ENCODE measurements around the gene ASAH2. TPM values are rescaled to one million over a fixed set of nuclear protein-coding genes. Genes with fewer than 3 reads are reported as not detected.
"Not testable (repeated sequence)": the region's sequence is repeated elsewhere in the genome, so short reads cannot be mapped to it uniquely, and the experiment has no call there.

ASAH2 gene
- polyA plus RNA-seq, 1 donor = 6.8 TPM

GRCh38 chr10:50260791-50261281 is 9.5 kb upstream of the ASAH2 start:
- DNase-seq = no peak

DNA sequence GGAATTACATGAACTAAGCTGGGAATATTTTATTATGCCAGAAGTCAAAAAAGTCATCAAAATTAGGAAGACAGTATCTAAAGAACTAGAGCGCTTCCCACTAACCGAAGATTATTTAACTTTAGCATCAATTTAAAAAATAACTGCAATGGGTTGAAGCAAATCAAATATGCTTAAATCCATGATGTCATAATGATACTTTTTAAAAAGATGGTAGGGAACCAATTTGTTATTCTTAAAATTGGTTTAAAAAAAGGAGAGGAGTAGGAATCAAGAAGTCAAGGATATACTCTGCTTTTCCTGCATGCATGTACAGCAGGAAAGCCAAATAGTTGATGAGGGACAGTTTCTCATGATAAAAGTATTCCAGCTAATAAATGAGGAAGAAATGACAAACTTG is 3.2 kb upstream of the ASAH2 start:
- no peak for DNase-seq

- no peak for DNase-seq
These were observed 1.0 kb downstream of the ASAH2 start for GRCh38 chr10:50250096-50250854.

- no peak for DNase-seq
These were observed 2.7 kb downstream of the ASAH2 start for GRCh38 chr10:50248598-50248997.

GRCh38 chr10:50248062-50248461 is 3.3 kb downstream of the ASAH2 start:
- DNase-seq = no peak

GRCh38 chr10:50244201-50244600 is 7.1 kb downstream of the ASAH2 start:
- DNase-seq = no peak

- DNase-seq = no peak
These were observed 8.5 kb downstream of the ASAH2 start for GRCh38 chr10:50242777-50243176.

- DNase-seq = not testable (repeated sequence)
These were observed 9.8 kb downstream of the ASAH2 start for GRCh38 chr10:50241478-50241877.

DNA sequence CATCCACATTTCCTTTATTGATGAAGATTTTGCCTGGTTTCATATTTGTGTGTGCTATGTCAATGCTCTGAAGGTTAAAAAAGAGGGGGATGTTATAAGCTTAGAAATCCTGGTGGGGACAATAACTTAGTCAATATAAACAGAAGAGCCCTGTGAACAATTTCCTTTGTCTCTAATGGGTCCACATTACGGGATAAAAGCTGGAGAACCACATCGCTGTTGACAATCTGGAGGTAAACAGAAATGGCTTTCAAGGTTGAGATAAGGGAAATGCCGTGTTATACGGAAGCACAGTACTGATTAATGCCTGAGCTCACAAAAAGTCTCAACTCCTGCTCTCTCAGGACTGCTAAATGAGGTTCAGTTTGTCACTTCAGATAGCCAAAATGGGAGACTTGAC is 16.8 kb downstream of the ASAH2 start:
- no peak for DNase-seq

DNA sequence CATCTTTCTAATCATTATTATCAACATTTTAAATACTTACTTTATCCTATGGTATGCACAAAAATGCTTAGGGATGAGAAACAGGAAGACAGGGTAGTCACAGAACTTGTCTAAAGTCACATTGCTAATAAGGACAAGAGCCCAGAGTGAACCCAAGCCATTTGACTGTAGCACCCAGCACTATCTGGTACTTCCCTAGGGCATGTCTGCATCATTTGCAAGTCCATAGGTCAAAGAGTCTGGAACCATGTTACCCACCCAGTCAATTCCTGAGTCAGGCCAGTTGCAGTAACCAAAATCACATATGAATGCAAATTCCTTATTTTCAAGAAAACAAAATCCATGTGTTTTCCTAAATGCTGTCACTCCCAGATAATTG is 19.1 kb downstream of the ASAH2 start:
- no peak for DNase-seq

GRCh38 chr10:50231515-50232260 is 19.6 kb downstream of the ASAH2 start:
- no peak for DNase-seq

- DNase-seq = no peak
These were observed 21.9 kb downstream of the ASAH2 start for GRCh38 chr10:50229460-50229859.

DNA sequence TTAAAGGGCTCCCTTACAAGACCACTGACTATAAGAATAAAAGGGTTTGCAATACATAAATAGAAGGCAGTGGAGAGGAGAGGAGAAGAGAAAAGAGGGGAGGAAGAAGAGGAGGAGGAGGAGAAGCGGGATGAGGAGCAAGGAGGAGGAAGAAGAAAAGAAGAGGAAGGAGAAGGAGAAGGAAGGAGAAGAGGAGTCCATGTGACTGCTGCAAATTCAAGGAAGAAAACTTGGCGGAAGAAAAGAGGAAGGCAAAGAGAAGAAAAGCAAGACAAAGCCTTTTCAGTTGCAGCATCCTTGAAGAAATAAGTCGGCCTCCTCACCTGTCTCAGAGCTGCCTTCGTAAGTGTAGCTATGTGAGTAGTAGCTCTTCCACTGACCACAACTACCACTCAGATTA is 22.6 kb downstream of the ASAH2 start:
- DNase-seq = no peak

DNA sequence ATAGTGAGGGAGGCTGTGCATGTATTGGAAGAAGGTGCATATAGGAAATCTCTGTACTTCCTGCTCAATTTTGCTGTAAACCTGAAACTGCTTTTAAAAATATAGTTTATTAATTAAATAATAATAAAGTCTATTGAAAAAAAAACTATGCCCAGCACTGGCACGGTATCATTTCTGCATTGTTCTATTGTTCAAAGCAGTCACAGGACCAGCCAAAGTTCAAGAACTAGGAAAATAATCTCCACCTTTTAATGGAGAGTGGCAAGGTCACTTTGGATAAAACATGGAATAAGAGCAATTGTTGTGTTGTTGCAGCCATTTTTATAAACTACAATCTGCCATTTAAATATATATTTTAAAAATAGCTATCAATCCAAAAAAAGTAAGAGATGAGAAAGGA is 24.7 kb downstream of the ASAH2 start:
- no peak for DNase-seq

- peak; percentile 37 for DNase-seq
These were observed 26.9 kb downstream of the ASAH2 start for GRCh38 chr10:50224330-50224952.

DNA sequence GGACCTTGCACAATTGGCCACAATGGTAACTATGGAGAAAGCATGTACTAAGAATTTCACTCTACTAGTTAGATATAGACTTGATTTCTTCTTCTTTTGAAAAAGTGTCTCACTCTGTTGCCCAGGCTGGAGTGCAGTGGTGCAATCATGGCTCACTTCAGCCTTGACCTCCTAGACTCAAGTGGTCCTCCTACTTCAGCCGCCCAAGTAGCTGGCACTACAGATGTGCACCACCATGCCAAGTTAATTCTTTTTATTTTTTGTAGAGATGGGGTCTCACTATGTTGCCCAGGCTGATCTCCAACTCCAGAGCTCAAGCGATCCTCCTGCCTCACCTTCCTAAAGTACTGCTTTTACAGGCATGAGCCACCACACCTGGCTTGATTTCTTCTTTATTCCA is 29.1 kb downstream of the ASAH2 start:
- no peak for DNase-seq

DNA sequence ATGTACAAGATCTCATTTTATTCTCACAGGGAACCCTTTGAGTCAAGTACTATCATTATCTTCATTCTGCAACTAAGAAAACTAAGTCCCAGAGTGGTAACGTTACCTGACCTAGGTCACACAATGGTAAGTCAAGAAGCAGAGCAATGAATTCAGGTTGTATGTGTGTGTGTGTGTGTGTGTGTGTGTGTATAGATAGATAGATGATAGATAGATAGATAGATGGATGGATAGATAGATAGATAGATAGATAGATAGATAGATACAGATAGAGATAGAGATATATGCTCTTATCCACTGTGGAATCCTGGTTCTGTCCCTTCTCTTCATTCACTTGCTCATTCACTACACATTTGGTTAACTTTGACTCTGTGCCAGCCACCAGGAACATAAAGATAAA is 29.8 kb downstream of the ASAH2 start:
- no peak for DNase-seq

DNA sequence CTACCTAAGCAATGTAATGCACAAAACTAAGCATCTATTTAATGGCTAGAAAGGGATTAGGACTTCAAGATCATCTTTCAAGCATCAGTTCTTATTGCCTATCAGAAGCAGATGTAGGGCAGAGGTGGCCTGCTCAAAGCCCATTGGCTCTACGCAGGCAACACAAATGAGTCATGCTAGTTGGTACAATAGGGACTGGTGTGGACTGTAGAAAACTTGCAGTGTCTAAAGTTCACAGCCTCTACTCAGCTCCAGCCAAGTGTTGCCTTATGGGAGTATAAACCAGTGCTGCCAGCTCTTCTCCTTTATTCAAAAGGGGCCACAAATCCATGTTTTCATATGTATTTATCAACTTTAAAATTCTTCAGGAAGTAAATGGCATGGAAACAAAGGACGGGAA is 31.7 kb downstream of the ASAH2 start:
- DNase-seq = no peak

DNA sequence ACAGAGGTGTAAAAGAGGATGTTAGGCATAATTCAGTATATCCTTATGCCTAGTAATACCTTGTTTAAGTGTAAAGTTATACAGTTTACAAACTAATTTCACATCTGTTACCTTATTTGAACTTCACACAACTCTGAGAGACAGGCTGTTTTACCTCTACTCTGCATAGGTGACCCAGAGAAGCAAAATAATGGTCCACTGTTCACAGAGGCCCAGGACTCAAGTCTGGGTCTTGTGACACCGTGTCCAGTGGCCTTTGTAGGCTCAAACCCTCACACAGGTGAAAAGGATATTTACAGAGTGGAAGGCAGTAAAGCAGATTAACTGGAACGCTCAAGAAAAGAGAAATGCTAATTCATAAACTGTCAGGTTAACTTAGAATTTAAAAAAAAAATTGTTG is 32.1 kb downstream of the ASAH2 start:
- no peak for DNase-seq

- DNase-seq = no peak
These were observed 34.4 kb downstream of the ASAH2 start for GRCh38 chr10:50216894-50217293.

GRCh38 chr10:50216418-50216817 is 34.9 kb downstream of the ASAH2 start:
- DNase-seq = no peak

GRCh38 chr10:50211670-50212069 is 39.6 kb downstream of the ASAH2 start:
- DNase-seq = no peak

GRCh38 chr10:50210876-50211275 is 40.4 kb downstream of the ASAH2 start:
- DNase-seq = no peak

All from left kidney (tissue), 2 donors.